Central memory CD8-positive, alpha-beta T cell (primary cell): Measurements from ENCODE around the gene CACNA1I.

ENCODE experiments used
- ATAC-seq: fragments of 150-1000 bp; cut with Tn5 transposase; replicated peaks from 2 replicates; pipeline ENCODE4 v1.10.0; 2022; ENCODE audit warnings: mild to moderate bottlenecking, moderate FRiP score, moderate number of reproducible peaks; ENCODE audit not compliant: poor library complexity, severe bottlenecking; ENCODE audit errors: extremely low read depth
- DNase-seq, 2 donors: peaks; one replicate each; pipeline ENCODE4 v3.0.0; 2021; ENCODE audit warnings: low spot score in 2 of 2
- H3K27ac Mint-ChIP-seq: one replicate; pipeline ENCODE4 v1.8.0; 2022; ENCODE audit warnings: low read depth, mild to moderate bottlenecking, moderate library complexity, mixed read lengths
- H3K27me3 Mint-ChIP-seq: one replicate; pipeline ENCODE4 v1.8.0; 2022; ENCODE audit warnings: mixed read lengths
- H3K36me3 Mint-ChIP-seq: one replicate; pipeline ENCODE4 v1.8.0; 2022; ENCODE audit warnings: mild to moderate bottlenecking, moderate library complexity, mixed read lengths; ENCODE audit not compliant: insufficient read depth
- H3K4me1 Mint-ChIP-seq: one replicate; pipeline ENCODE4 v1.8.0; 2022; ENCODE audit warnings: mixed read lengths
- H3K4me3 Mint-ChIP-seq: one replicate; pipeline ENCODE4 v1.8.0; 2022; ENCODE audit warnings: mild to moderate bottlenecking, moderate library complexity, mixed read lengths
- H3K9me3 Mint-ChIP-seq: one replicate; pipeline ENCODE4 v1.8.0; 2022; ENCODE audit warnings: mixed read lengths

Gene CACNA1I

DNA sequence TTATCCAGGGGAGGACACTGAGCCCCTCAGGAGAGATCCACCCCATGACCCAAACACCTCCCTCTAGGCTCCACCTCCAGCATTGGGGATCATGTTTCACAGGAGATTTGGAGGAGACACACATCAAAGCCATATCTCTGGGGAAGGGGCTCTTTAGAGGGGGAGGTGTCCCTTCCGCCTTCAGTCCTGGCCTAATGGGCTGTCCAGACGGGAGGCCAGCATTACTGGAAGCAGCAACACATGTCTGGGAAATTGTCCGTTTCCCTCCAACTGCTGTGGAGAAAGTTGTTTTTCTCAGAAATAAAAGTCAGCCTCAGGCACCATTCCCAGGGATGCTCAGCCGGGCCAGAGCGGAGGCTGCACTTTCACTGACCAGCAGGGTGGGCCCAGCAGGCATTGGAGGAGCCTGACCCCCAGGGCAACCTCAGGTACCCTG is 9.5 kb downstream of the CACNA1I start:
- Mint-ChIP-seq H3K36me3 (no peaks in the 10 kb centered on the region), H3K27me3 (peaks cover 25% of the 10 kb centered on the region), H3K4me3 (no peak overlapping the region), H3K4me1 (no peaks in the 10 kb centered on the region), H3K9me3 (peaks cover 8% of the 10 kb centered on the region), H3K27ac (no peak overlapping the region)
- DNase-seq: no peak
- ATAC-seq: no peak

DNA sequence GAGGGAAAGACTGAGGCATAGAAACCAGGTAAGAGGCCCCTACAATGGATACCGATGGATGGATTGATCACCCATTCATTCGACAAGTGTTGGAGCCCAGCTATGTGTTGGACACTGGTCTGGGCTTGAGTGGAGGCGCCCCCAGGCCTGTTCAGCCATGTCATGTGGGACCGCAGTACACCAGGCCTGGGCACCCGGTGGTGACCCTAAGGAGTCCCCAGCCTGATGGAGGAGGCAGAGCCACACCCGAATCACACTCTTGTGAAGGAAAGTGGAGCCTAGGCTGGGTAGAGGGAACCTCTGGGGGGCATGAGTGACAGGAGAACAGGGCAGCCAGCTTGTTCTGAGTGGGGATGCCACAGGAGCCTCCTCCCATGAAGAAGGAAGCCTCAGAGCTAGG is 10.2 kb downstream of the CACNA1I start:
- no peaks in the 10 kb centered on the region for H3K36me3 Mint-ChIP-seq
- ATAC-seq (no peak), DNase-seq (no peak)
- H3K4me1 Mint-ChIP-seq: no peaks in the 10 kb centered on the region
- peaks cover 25% of the 10 kb centered on the region for H3K27me3 Mint-ChIP-seq
- H3K4me3 Mint-ChIP-seq: no peak overlapping the region
- H3K9me3 Mint-ChIP-seq: peaks cover 8% of the 10 kb centered on the region
- H3K27ac Mint-ChIP-seq: no peak overlapping the region

DNA sequence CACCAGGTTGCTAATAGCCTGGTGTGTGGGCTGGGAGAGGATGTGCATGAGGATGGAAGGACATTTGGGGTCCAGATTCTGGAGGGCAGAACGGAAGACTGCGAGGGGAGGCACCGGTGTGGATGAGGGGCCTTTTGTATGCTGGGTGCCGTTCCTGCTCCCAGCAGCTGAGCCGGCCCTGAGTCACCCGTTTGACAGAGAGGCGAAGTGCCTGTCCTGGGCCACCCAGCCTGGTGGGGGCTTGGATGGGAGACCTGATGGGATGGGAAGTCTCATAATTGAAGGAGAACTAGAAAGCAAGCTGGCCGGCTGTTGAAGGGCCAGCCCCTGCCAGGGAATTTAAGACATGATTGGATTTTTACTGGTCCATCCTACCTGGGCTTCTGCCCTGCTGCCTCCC is 10.8 kb downstream of the CACNA1I start:
- no peak overlapping the region for H3K4me3 Mint-ChIP-seq
- H3K4me1 Mint-ChIP-seq: no peaks in the 10 kb centered on the region
- H3K36me3 Mint-ChIP-seq: no peaks in the 10 kb centered on the region
- H3K9me3 Mint-ChIP-seq: peaks cover 8% of the 10 kb centered on the region
- DNase-seq (no peak), ATAC-seq (no peak)
- H3K27ac Mint-ChIP-seq: no peak overlapping the region
- peaks cover 25% of the 10 kb centered on the region for H3K27me3 Mint-ChIP-seq

DNA sequence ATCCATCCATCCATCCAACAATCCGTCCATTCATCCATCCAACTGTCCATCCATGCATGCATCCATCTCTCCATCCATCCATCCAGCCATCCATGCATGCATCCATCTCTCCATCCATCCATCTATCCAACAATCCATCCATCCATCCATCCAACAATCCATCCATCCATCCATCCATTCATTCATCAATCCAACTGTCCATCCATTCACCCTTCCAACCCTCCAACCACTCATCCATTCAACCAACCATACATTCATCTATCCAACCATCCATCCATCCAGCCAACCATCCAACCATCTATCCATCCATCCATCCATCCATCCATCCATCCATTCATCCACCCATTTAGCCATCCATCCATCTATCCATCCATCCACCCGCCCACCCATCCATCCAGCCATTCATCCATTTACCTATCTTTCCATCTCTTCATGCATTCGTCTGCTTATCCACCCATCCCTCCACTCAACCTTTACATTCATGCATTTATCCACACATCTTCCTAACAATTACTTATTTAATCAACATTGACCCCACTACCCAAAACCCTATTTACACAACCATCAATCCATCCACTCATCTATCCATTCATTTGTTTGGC is 12.6 kb downstream of the CACNA1I start:
- H3K4me3 Mint-ChIP-seq: no peak overlapping the region
- H3K4me1 Mint-ChIP-seq: no peaks in the 10 kb centered on the region
- DNase-seq: no peak
- H3K27ac Mint-ChIP-seq: no peak overlapping the region
- no peak for ATAC-seq
- H3K36me3 Mint-ChIP-seq: no peaks in the 10 kb centered on the region
- H3K27me3 Mint-ChIP-seq: peaks cover 25% of the 10 kb centered on the region
- H3K9me3 Mint-ChIP-seq: peaks cover 8% of the 10 kb centered on the region

DNA sequence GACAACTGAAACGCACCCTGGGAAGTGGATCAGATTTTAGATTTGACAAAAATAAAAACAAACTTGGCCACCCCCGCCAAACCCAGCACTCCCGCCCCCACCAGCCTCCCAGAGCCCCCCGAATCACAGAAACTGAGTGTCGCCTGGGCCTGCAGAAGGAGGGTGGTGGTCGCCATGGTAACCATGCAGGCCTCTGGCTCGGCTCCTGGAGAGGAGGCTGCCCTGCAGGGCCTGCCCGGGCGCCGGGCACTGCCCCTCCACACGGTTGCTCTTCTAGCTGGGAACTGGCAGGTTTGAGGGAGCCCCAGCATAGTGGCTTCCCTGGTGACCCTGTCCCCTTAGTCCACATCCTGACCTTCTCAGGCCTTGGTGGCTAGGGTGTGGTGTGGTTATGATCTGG is 19.3 kb downstream of the CACNA1I start:
- DNase-seq (no peak), ATAC-seq (no peak)
- no peak overlapping the region for H3K27ac Mint-ChIP-seq
- H3K27me3 Mint-ChIP-seq: peaks cover 14% of the 10 kb centered on the region
- no peaks in the 10 kb centered on the region for H3K9me3 Mint-ChIP-seq
- H3K4me1 Mint-ChIP-seq: no peaks in the 10 kb centered on the region
- peaks cover 1% of the 10 kb centered on the region for H3K36me3 Mint-ChIP-seq
- H3K4me3 Mint-ChIP-seq: no peak overlapping the region

DNA sequence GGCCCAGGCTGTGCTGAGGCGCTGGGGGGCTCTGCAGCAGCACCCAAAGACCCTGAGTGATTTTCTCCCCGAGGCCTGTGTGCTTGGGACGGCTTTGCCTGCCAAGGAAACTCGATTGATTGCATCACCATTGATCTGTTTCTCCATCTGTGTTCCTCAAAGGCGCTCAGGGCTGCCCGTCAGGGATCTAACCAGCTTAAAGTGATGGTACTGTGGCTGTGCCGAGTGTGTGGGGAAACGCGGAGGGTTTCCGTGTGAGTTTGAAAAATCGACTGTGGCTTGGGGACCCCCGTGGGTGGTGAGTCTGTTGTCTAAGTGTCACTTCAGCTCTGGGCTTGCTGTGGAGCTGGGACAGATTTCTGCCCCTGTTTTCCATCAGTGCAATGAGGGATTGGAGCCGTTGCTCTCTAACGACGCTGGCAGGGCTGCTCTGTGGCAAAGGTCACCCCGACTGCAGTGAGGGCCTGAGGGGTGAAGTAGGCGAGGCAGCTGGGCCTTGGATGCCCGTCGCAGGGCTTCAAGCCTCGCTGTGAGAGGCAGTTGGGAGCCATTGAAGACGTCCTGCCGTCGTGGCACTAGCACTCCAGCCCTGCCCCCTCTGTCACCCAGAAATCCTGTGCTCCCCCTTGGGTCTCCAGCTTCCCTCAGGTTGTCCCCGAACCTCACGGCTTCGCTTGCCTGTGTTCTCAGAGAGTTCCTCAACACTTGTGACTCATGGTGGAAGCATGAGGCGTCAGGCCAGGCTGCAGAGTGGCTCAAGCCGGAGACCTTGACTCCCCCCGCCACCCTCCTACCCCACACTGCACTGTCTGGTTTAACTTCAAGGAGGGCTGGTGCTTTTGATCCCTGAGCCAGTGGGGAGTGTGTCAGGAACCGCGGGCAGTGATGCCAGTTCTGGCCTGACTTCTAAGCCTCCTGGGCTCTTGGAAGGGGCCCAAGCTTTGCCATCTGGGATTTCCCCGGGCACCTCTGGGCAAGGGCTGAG is 21.8 kb downstream of the CACNA1I start:
- peaks cover 1% of the 10 kb centered on the region for H3K36me3 Mint-ChIP-seq
- ATAC-seq: no peak
- DNase-seq: no peak
- H3K4me3 Mint-ChIP-seq: no peak overlapping the region
- H3K4me1 Mint-ChIP-seq: peaks cover 1% of the 10 kb centered on the region
- H3K9me3 Mint-ChIP-seq: no peaks in the 10 kb centered on the region
- no peak overlapping the region for H3K27ac Mint-ChIP-seq
- H3K27me3 Mint-ChIP-seq: peaks cover 36% of the 10 kb centered on the region

DNA sequence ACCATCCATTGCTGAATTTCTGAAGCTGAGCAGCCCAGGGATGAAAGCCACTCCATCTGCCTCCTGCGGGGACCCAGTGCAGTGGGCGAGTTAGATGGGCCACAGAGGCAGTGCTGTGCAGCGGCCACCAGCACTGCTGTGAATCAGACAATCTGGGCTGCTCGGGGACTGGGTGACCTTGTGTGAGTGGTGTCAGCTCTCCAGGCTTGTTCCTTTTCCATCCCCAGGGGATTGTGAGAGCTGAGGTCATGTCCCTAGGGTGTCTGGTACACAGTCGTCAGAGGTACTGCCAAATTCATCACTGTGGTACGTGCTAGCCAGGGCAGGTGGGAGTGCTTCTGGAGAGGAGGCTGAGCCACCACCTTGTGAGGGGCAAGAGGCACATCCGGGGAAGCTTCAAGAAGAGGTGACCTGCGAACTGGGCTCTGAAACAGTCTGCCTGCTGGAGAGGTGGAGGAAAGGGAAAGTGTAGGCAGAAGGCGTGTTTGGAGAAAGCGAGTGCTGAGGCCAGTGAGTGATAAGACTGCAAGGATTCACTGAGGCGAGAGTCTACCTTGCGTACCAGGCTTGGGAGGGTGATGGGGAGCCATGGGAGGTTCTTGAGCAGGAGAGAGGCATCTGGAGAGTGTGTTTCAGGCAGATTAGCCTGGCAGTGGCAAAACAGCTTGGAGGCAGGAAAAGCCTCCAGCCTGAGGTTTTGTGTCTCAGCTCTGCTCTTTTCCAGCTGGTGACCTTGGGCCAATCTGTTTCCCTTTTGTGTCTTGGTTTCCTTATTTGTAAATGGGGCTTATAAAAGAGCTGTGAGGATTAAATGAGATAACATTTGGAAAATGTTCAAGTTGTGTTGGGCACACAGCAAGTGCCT is 22.7 kb downstream of the CACNA1I start:
- H3K36me3 Mint-ChIP-seq: peaks cover 1% of the 10 kb centered on the region
- ATAC-seq (no peak), DNase-seq (no peak)
- H3K9me3 Mint-ChIP-seq: no peaks in the 10 kb centered on the region
- no peak overlapping the region for H3K27ac Mint-ChIP-seq
- H3K4me1 Mint-ChIP-seq: peaks cover 7% of the 10 kb centered on the region
- no peak overlapping the region for H3K4me3 Mint-ChIP-seq
- peaks cover 46% of the 10 kb centered on the region for H3K27me3 Mint-ChIP-seq

DNA sequence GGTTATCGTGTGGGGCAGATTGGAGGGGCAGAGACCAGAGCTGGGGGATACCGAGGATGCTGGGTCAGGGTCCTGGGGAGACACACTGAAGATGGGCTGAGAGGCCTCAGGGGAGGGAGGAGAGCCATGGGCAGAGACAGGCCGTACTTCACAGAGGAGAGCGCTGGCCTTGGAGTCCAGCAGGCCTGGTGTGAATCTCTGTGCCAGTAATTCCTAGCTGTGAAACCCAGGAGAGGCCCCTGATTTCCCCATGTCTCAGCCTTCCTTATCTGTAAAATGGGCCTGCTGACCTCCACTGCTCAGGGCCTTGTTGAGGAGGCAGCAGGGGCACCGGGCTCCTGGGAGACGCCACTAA is 23.4 kb downstream of the CACNA1I start:
- Mint-ChIP-seq H3K36me3 (peaks cover 3% of the 10 kb centered on the region), H3K4me3 (no peak overlapping the region), H3K9me3 (no peaks in the 10 kb centered on the region), H3K27me3 (peaks cover 51% of the 10 kb centered on the region), H3K4me1 (peaks cover 11% of the 10 kb centered on the region), H3K27ac (no peak overlapping the region)
- DNase-seq: no peak
- no peak for ATAC-seq

DNA sequence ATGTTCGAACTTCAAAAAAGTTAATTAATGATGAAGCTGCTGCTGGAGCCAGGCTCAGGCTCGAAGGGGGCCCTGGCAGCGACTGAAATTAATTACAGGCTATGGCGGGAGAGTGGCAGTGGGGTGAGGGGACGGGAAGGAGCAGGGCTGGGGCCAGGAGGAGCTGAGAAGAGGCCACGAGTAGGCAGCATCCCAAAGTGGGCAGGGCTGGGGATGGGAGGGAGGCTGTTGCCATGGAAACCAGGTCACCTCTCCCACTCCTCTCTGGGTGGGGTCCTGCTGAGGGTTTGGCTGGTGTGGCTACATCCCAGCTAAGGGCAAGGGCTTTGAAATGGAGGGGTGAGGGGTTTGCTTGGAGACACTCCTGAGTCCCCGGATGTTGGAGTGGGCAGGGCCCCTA is 23.9 kb downstream of the CACNA1I start:
- Mint-ChIP-seq H3K27ac (no peak overlapping the region), H3K4me3 (no peak overlapping the region), H3K9me3 (no peaks in the 10 kb centered on the region), H3K36me3 (peaks cover 3% of the 10 kb centered on the region), H3K4me1 (peaks cover 11% of the 10 kb centered on the region), H3K27me3 (peaks cover 51% of the 10 kb centered on the region)
- ATAC-seq: no peak
- DNase-seq: no peak

DNA sequence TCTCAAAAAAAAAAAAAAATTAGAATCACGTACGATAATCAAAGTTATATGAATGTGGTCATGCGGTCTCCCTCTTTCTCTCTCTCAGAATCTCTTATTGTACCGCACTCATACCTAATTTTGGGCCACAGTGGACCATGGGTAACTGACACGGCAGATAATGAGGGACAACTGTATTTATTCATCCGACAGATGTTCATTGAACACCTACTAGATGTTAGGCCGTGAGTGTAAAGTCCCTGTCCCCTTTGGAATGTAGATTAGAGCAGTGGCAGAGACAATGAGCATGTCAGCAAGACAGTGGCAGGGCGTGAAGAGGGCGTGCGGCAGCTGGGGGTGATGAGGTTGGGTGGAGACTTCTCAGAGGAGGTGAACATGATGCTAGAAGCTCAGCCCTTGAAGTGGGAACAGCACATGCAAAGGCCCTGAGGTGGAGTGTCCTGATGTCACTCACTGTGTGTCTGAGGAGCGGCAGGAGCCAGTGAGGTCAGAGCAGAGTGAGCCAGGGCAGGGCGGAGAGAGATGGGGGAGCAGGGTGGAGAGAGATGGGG is 25.1 kb downstream of the CACNA1I start:
- Mint-ChIP-seq H3K9me3 (no peaks in the 10 kb centered on the region), H3K36me3 (peaks cover 3% of the 10 kb centered on the region), H3K4me3 (no peak overlapping the region), H3K4me1 (peaks cover 17% of the 10 kb centered on the region), H3K27ac (no peak overlapping the region), H3K27me3 (peaks cover 51% of the 10 kb centered on the region)
- no peak for ATAC-seq
- DNase-seq: no peak

DNA sequence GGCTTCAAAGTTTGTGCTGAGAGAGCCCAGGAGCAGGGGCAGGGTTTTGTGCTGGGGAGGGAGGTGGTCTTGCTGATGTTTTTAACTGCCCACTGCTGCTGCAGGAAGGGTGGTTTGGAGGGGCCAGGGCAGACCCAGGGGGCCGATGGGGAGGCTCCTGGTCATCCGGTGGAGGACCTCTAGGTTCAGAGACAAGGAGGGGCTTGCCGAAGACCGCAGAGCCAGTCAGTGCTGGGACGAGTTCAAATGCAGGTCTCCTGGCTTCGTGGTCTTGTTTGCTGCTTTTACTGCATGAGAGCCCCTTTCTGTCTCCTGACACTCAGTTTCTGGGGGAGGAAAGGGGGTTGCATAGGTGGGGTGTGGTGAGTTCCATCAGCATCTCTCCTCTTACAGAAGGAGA is 26.0 kb downstream of the CACNA1I start:
- Mint-ChIP-seq H3K9me3 (no peaks in the 10 kb centered on the region), H3K36me3 (peaks cover 3% of the 10 kb centered on the region), H3K4me1 (peaks cover 26% of the 10 kb centered on the region), H3K4me3 (no peak overlapping the region), H3K27ac (no peak overlapping the region), H3K27me3 (peaks cover 51% of the 10 kb centered on the region)
- DNase-seq (no peak), ATAC-seq (no peak)

DNA sequence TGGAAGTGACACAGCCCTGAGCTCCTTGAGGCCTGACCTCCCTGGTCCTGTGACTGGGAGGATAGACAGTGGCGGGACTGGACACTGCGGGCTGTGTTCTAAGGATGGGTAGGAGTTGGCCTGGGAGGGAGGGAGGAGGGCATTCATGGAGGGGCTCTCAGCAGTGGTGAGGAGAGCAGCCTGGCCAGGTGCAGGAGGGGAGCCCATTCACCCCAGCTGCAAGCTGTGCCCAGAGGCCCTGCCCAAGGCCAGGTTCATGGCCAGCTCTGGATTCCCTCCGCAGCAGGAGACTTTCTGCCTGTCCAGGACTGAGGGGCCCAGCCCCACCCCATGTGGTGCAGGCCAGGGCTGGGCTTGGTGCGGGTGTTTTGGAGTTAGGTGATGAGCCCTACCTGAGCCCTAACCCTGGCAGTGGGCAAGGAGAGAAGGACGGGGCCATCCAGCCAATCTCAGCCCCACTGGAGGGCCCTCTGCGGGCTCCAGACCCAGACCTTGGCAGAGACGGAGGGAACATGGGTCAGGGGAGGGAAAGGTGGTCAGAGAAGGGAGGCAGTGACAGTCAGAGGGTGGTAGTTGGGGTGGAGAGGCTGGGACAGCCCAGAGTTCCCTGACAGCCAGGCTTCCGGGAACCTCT is 26.8 kb downstream of the CACNA1I start:
- Mint-ChIP-seq H3K27me3 (peaks cover 51% of the 10 kb centered on the region), H3K9me3 (no peaks in the 10 kb centered on the region), H3K4me1 (peaks cover 33% of the 10 kb centered on the region), H3K4me3 (no peak overlapping the region), H3K27ac (no peak overlapping the region), H3K36me3 (peaks cover 3% of the 10 kb centered on the region)
- no peak for DNase-seq
- ATAC-seq: no peak
